ENCODE measurements around the gene IPP.

IPP gene

GRCh38 chr1:45785583-45785982 lies 35.1 kb upstream of the IPP start:
- no peak for TF ChIP-seq CTCF (IDR thresholded peaks at IDR 0.05; ENCODE audit: extremely low read depth, missing control alignments)
- no peak for DNase-seq (ENCODE audit: low spot score)

GRCh38 chr1:45775794-45776193 lies 25.3 kb upstream of the IPP start:
- DNase-seq (ENCODE audit: low spot score) = no peak

GRCh38 chr1:45772971-45773370 lies 22.5 kb upstream of the IPP start:
- TF ChIP-seq CTCF (IDR thresholded peaks at IDR 0.05; ENCODE audit: extremely low read depth, missing control alignments) = no peak
- DNase-seq (ENCODE audit: low spot score) = no peak

More at GRCh38 chr1:45775794-45776193, 25.3 kb upstream of the IPP start:
- TF ChIP-seq CTCF (IDR thresholded peaks at IDR 0.05; ENCODE audit: extremely low read depth, missing control alignments) = no peak

- TF ChIP-seq CTCF (IDR thresholded peaks at IDR 0.05; ENCODE audit: extremely low read depth, missing control alignments) = no peak
- DNase-seq (ENCODE audit: low spot score) = no peak
These were observed 18.9 kb upstream of the IPP start for GRCh38 chr1:45769261-45769932.

GRCh38 chr1:45767035-45767434 lies 16.6 kb upstream of the IPP start:
- DNase-seq (ENCODE audit: low spot score) = no peak
- no peak for TF ChIP-seq CTCF (IDR thresholded peaks at IDR 0.05; ENCODE audit: extremely low read depth, missing control alignments)

GRCh38 chr1:45765999-45766792 lies 15.7 kb upstream of the IPP start:
- TF ChIP-seq CTCF (IDR thresholded peaks at IDR 0.05; ENCODE audit: extremely low read depth, missing control alignments) = no peak

GRCh38 chr1:45762291-45762690 lies 11.8 kb upstream of the IPP start:
- no peak for TF ChIP-seq CTCF (IDR thresholded peaks at IDR 0.05; ENCODE audit: extremely low read depth, missing control alignments)
- no peak for DNase-seq (ENCODE audit: low spot score)

More at GRCh38 chr1:45765999-45766792, 15.7 kb upstream of the IPP start:
- DNase-seq (ENCODE audit: low spot score) = no peak
